Endothelial cell of umbilical vein (primary cell): ENCODE measurements around the gene SENP7. TPM values are rescaled to one million over a fixed set of nuclear protein-coding genes. Genes with fewer than 3 reads are reported as not detected.

ENCODE experiments used
- BruUV-seq: library from RNA; stranded (reverse); fragments of 400-500 nt; replicated peaks from 2 replicates; lab custom pipeline; 2021; lab: Mats Ljungman, UMichigan
- CTCF ChIA-PET: fragments of 300-600, 350-600 bp; sonication (Branson Sonifier 250); formaldehyde crosslinking; loops from one replicate; lab custom pipeline; 2021; ENCODE audit warnings: antibody characterized with exemption, inconsistent platforms; lab: Charles Lee
- POLR2A ChIA-PET: fragments of 300-600, 350-600 bp; sonication (Branson Sonifier 250); formaldehyde crosslinking; loops from one replicate; lab custom pipeline; 2021; ENCODE audit warnings: antibody characterized with exemption, inconsistent platforms; lab: Charles Lee
- DNase-seq: peaks from one replicate; pipeline ENCODE4 v3.0.0-alpha.2; 2011; ENCODE audit warnings: low read depth, low spot score
- FAIRE-seq: peaks from 2 replicates; lab custom pipeline; 2011; peaks lifted over from hg19 to GRCh38; lab: Jason Lieb, UNC
- H2AFZ ChIP-seq: 2 replicates; pipeline ENCODE4 v1.6.0; 2012; ENCODE audit warnings: low read depth, low read length, control low read depth, inconsistent platforms
- H3K27ac ChIP-seq: 2 replicates; pipeline ENCODE4 v1.5.1; 2011; ENCODE audit warnings: low read depth, mild to moderate bottlenecking, control low read depth, low read length, moderate library complexity; ENCODE audit not compliant: insufficient read depth
- H3K27me3 ChIP-seq, 2 experiments: 2 replicates each; pipeline versions ENCODE4 v1.6.0 to v1.6.1; 2011; ENCODE audit warnings: low read length in 2 of 2, mixed read lengths in 1 of 2; ENCODE audit not compliant: control insufficient read depth in 2 of 2, insufficient read depth in 2 of 2
- H3K36me3 ChIP-seq, 2 experiments: 2 replicates in 1 of 2; 3 replicates in 1 of 2; pipeline ENCODE4 v1.5.1; 2011; ENCODE audit warnings: low read length in 2 of 2, mild to moderate bottlenecking in 1 of 2, moderate library complexity in 1 of 2; ENCODE audit not compliant: control insufficient read depth in 2 of 2, insufficient read depth in 2 of 2; ENCODE audit errors: extremely low read depth in 1 of 2
- H3K4me1 ChIP-seq: 3 replicates; pipeline ENCODE4 v1.5.1; 2011; ENCODE audit warnings: mild to moderate bottlenecking, low read length; ENCODE audit not compliant: control insufficient read depth, insufficient read depth; ENCODE audit errors: extremely low read depth
- H3K4me2 ChIP-seq: 2 replicates; pipeline ENCODE4 v1.6.1; 2011; ENCODE audit warnings: low read length, control low read depth, mixed read lengths; ENCODE audit not compliant: insufficient read depth
- H3K4me3 ChIP-seq, 3 experiments: fragments of 200-600 bp in 1 of 3; sonication (generic), shearing (Covaris generic) in 1 of 3; replicated peaks in 1 of 3; 2 replicates each; pipeline ENCODE4 v1.5.1; 2011 to 2016; ENCODE audit warnings: control low read depth in 3 of 3, low read length in 3 of 3, mild to moderate bottlenecking in 2 of 3, inconsistent platforms in 1 of 3, low read depth in 1 of 3, moderate library complexity in 1 of 3; ENCODE audit not compliant: insufficient read depth in 1 of 3
- H3K79me2 ChIP-seq: 2 replicates; pipeline ENCODE4 v1.6.0; 2012; ENCODE audit warnings: low read length, inconsistent platforms; ENCODE audit not compliant: control insufficient read depth, insufficient read depth
- H3K9ac ChIP-seq: replicated peaks from 2 replicates; pipeline ENCODE3; 2011; ENCODE audit warnings: low read length, control low read depth; ENCODE audit not compliant: insufficient read depth; ENCODE audit errors: extremely low read depth
- H3K9me1 ChIP-seq: replicated peaks from 3 replicates; pipeline ENCODE4 v1.6.0; 2011; ENCODE audit warnings: mild to moderate bottlenecking, low read length; ENCODE audit not compliant: control insufficient read depth, insufficient read depth; ENCODE audit errors: extremely low read depth
- H3K9me3 ChIP-seq: replicated peaks from 2 replicates; pipeline ENCODE4 v1.5.1; 2012; ENCODE audit warnings: low read length, inconsistent platforms; ENCODE audit not compliant: control insufficient read depth, insufficient read depth
- H4K20me1 ChIP-seq: replicated peaks from 2 replicates; pipeline ENCODE3; 2011; ENCODE audit warnings: mild to moderate bottlenecking, low read length; ENCODE audit not compliant: control insufficient read depth, insufficient read depth; ENCODE audit errors: extremely low read depth
- EZH2 ChIP-seq: IDR thresholded peaks from 2 replicates; pipeline ENCODE4 v1.6.1; 2012; ENCODE audit warnings: borderline replicate concordance, low read depth, mild to moderate bottlenecking, moderate library complexity, low read length, inconsistent platforms; ENCODE audit not compliant: severe bottlenecking
- FOS ChIP-seq: IDR thresholded peaks from 2 replicates; pipeline ENCODE4 v1.6.1; 2011; ENCODE audit warnings: mild to moderate bottlenecking, low read length, moderate library complexity, borderline replicate concordance; ENCODE audit not compliant: insufficient read depth
- GATA2 ChIP-seq: IDR thresholded peaks from 2 replicates; pipeline ENCODE4 v1.7.0; 2011; ENCODE audit warnings: low read depth, mild to moderate bottlenecking, moderate library complexity, mixed read lengths, low read length; ENCODE audit not compliant: insufficient read length, insufficient read depth
- JUN ChIP-seq: IDR thresholded peaks from 2 replicates; pipeline ENCODE4 v1.6.1; 2011; ENCODE audit warnings: borderline replicate concordance, low read depth; ENCODE audit not compliant: insufficient read length, insufficient read depth
- MYC ChIP-seq: IDR thresholded peaks from one replicate; pipeline ENCODE4 v1.6.1; 2011; ENCODE audit warnings: mild to moderate bottlenecking, low read depth, low read length
- POLR2A ChIP-seq: IDR thresholded peaks from 2 replicates; pipeline ENCODE4 v1.6.1; 2012; ENCODE audit warnings: low read depth, mild to moderate bottlenecking, control low read depth, low read length
- POLR2AphosphoS5 ChIP-seq: IDR thresholded peaks from 2 replicates; pipeline ENCODE4 v1.6.1; 2012; ENCODE audit warnings: low read depth, mild to moderate bottlenecking, control low read depth, low read length, moderate library complexity; ENCODE audit not compliant: insufficient read depth
- dilution Hi-C: fragments of 300-500 bp; cut with MboI; formaldehyde crosslinking; loops from one replicate; pipeline ENCODE4 v1.15.0; 2019; ENCODE audit warnings: low sequenced_read_pairs; ENCODE audit not compliant: extremely low pct_ligation_motif_present
- intact Hi-C: fragments of 100-400 bp; cut with micrococcal nuclease; formaldehyde crosslinking; loops from one replicate; pipeline ENCODE4 v1.10.0; 2022
- polyA plus RNA-seq, 4 experiments: library from polyadenylated mRNA; depleted of rRNA in 3 of 4; stranded (reverse) in 3 of 4; unstranded in 1 of 4; fragments of >200 nt; gene quantifications; 2 replicates each; pipeline versions ENCODE4 v1.2.1 to v1.2.3, GENCODE V29; 2011 to 2012; ENCODE audit warnings: missing spikeins in 1 of 4
- total RNA-seq: library from RNA; stranded (reverse); gene quantifications from 2 replicates; pipeline ENCODE4 v1.2.3, GENCODE V29; 2021
- TF ChIP-seq, protein P1 (sequence below): IDR thresholded peaks from 2 replicates; pipeline ENCODE4 v1.6.1; 2011; ENCODE audit not compliant: insufficient read depth, insufficient read length
- TF ChIP-seq, protein P2 (sequence below), 2 donors: IDR thresholded peaks; 1 replicate in 1 of 2; 2 replicates in 1 of 2; pipeline ENCODE4 v1.5.1; 2011; ENCODE audit warnings: low read length in 2 of 2, mild to moderate bottlenecking in 2 of 2, moderate library complexity in 2 of 2, control low read depth in 1 of 2, inconsistent platforms in 1 of 2, low read depth in 1 of 2; ENCODE audit not compliant: insufficient read depth in 1 of 2; ENCODE audit errors: extremely low read depth in 1 of 2

The SENP7 gene
- total and polyA plus RNA-seq, 2 donors (not counting 3 experiments of a cell fraction or from before 2014, with no cell fraction given): 5.1 to 18.7 TPM

- Histone ChIP-seq H3K27ac (no peak overlapping the region), H3K9me1 (no peaks in the 10 kb centered on the region), H3K4me3 (no peak overlapping the region), H3K36me3 (no peaks in the 10 kb centered on the region), H4K20me1 (no peaks in the 10 kb centered on the region), H2AFZ (no peak overlapping the region), H3K9ac (no peak overlapping the region), H3K79me2 (no peaks in the 10 kb centered on the region), H3K27me3 (no peaks in the 10 kb centered on the region), H3K9me3 (no peaks in the 10 kb centered on the region), H3K4me1 (peaks cover 23% of the 10 kb centered on the region), H3K4me2 (no peak overlapping the region)
- FAIRE-seq (no peak), DNase-seq (no peak)
- no TSS peak for BruUV-seq
- ChIA-PET POLR2A (no interaction called here), CTCF (no interaction called here)
- dilution Hi-C loops: no loop called here
- TF ChIP-seq FOS: no peak
- TF ChIP-seq POLR2AphosphoS5: no peak
- no peak for TF ChIP-seq MYC
- intact Hi-C loops: no loop called here
These were observed 14.4 kb upstream of the SENP7 start for GRCh38 chr3:101527441-101527840.

GRCh38 chr3:101521211-101521701 lies 8.2 kb upstream of the SENP7 start:
- H3K9me1 ChIP-seq: no peaks in the 10 kb centered on the region
- no peaks in the 10 kb centered on the region for H3K9me3 ChIP-seq
- intact Hi-C loops: loop anchor here (1.0 kb wide), 4 partner anchors 8 to 52 kb away; partner anchors contain the start of genes SENP7 and TRMT10C
- no peaks in the 10 kb centered on the region for H3K27me3 ChIP-seq
- dilution Hi-C loops: no loop called here
- peak; percentile 82 for FAIRE-seq
- POLR2A ChIA-PET: interaction anchor here (1.0 to 1.6 kb wide), 2 partner anchors 9 to 40 kb away, joined by 4 read pairs; partner anchors contain the start of genes SENP7 and TRMT10C
- no peaks in the 10 kb centered on the region for H3K79me2 ChIP-seq
- peak overlapping the region; percentile 96 for H3K27ac ChIP-seq
- H3K4me2 ChIP-seq: peak overlapping the region; percentile 49
- no peaks in the 10 kb centered on the region for H3K36me3 ChIP-seq
- peak overlapping the region in 1 of 3 experiments; percentile 10 for H3K4me3 ChIP-seq
- TF ChIP-seq POLR2AphosphoS5 (peak; percentile 74), JUN (peak; percentile 44), EZH2 (no peak), POLR2A (peak; percentile 46), MYC (no peak), FOS (no peak), GATA2 (peak; percentile 88)
- TF ChIP-seq, protein P1, sequence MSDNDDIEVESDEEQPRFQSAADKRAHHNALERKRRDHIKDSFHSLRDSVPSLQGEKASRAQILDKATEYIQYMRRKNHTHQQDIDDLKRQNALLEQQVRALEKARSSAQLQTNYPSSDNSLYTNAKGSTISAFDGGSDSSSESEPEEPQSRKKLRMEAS: no peak
- TF ChIP-seq, protein P2, sequence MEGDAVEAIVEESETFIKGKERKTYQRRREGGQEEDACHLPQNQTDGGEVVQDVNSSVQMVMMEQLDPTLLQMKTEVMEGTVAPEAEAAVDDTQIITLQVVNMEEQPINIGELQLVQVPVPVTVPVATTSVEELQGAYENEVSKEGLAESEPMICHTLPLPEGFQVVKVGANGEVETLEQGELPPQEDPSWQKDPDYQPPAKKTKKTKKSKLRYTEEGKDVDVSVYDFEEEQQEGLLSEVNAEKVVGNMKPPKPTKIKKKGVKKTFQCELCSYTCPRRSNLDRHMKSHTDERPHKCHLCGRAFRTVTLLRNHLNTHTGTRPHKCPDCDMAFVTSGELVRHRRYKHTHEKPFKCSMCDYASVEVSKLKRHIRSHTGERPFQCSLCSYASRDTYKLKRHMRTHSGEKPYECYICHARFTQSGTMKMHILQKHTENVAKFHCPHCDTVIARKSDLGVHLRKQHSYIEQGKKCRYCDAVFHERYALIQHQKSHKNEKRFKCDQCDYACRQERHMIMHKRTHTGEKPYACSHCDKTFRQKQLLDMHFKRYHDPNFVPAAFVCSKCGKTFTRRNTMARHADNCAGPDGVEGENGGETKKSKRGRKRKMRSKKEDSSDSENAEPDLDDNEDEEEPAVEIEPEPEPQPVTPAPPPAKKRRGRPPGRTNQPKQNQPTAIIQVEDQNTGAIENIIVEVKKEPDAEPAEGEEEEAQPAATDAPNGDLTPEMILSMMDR (IDR thresholded peaks at IDR 0.05; ENCODE audit: extremely low read depth in 1 of 2, insufficient read depth in 1 of 2, low read depth in 1 of 2, low read length in 2 of 2): no peak
- H3K4me1 ChIP-seq: peaks cover 37% of the 10 kb centered on the region
- peak; percentile 92 for DNase-seq
- peak overlapping the region; percentile 69 for H3K9ac ChIP-seq
- H4K20me1 ChIP-seq: no peaks in the 10 kb centered on the region
- H2AFZ ChIP-seq: peak overlapping the region; percentile 21
- no TSS peak for BruUV-seq
- CTCF ChIA-PET: interaction anchor here (0.8 to 1.9 kb wide), 4 partner anchors 8 to 139 kb away, joined by 3 to 8 read pairs (median 6); partner anchors contain the start of genes PCNP and SENP7
